ENCODE measurements around the gene OLA1. TPM values are rescaled to one million over a fixed set of nuclear protein-coding genes. Genes with fewer than 3 reads are reported as not detected.

OLA1 gene
- polyA plus RNA-seq, 1 donor from 2014 or later: 134 TPM

GRCh38 chr2:174106736-174107135 is 141.6 kb downstream of the OLA1 start:
- Histone ChIP-seq H3K27ac (ENCODE audit: low read length) (no peak overlapping the region), H3K4me2 (ENCODE audit: low read length) (no peak overlapping the region), H2AFZ (ENCODE audit: low read depth, low read length) (no peak overlapping the region), H3K79me2 (replicated peaks; ENCODE audit: insufficient read depth, low read length) (no peaks in the 10 kb centered on the region), H3K9me3 (ENCODE audit: low read length) (no peaks in the 10 kb centered on the region), H4K20me1 (ENCODE audit: insufficient read depth) (no peaks in the 10 kb centered on the region), H3K4me3 (ENCODE audit: low read length) (no peak overlapping the region), H3K9ac (ENCODE audit: low read length) (no peak overlapping the region), H3F3A (ENCODE audit: insufficient read depth, low read length, poor library complexity, severe bottlenecking) (no peaks in the 10 kb centered on the region), H3K36me3 (ENCODE audit: insufficient read depth, low read length) (no peaks in the 10 kb centered on the region), H3K9me2 (ENCODE audit: insufficient read depth, low read length) (no peaks in the 10 kb centered on the region), H3K27me3 (ENCODE audit: insufficient read depth, low read depth, low read length) (no peaks in the 10 kb centered on the region)
- no peak for TF ChIP-seq RAD21 (conservative IDR thresholded peaks at IDR 0.05)
- no peak for TF ChIP-seq EZH2 (IDR thresholded peaks at IDR 0.05; ENCODE audit: borderline replicate concordance, insufficient read depth, low read length, poor library complexity, severe bottlenecking)
- peak; percentile 29 for TF ChIP-seq SMC3 (conservative IDR thresholded peaks at IDR 0.05; ENCODE audit: poor library complexity)
- peak; percentile 78 for TF ChIP-seq POLR2AphosphoS5 (IDR thresholded peaks at IDR 0.05)
- TF ChIP-seq MXI1 (conservative IDR thresholded peaks at IDR 0.05; ENCODE audit: poor library complexity, severe bottlenecking): no peak
- peak; percentile 19 for TF ChIP-seq EP300 (conservative IDR thresholded peaks at IDR 0.05; ENCODE audit: poor library complexity, severe bottlenecking)
- TF ChIP-seq, protein P1, sequence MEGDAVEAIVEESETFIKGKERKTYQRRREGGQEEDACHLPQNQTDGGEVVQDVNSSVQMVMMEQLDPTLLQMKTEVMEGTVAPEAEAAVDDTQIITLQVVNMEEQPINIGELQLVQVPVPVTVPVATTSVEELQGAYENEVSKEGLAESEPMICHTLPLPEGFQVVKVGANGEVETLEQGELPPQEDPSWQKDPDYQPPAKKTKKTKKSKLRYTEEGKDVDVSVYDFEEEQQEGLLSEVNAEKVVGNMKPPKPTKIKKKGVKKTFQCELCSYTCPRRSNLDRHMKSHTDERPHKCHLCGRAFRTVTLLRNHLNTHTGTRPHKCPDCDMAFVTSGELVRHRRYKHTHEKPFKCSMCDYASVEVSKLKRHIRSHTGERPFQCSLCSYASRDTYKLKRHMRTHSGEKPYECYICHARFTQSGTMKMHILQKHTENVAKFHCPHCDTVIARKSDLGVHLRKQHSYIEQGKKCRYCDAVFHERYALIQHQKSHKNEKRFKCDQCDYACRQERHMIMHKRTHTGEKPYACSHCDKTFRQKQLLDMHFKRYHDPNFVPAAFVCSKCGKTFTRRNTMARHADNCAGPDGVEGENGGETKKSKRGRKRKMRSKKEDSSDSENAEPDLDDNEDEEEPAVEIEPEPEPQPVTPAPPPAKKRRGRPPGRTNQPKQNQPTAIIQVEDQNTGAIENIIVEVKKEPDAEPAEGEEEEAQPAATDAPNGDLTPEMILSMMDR (IDR thresholded peaks at IDR 0.05; ENCODE audit: poor library complexity, severe bottlenecking): no peak
- TF ChIP-seq REST (IDR thresholded peaks at IDR 0.05; ENCODE audit: borderline replicate concordance): no peak
- no peak for TF ChIP-seq TAF1 (IDR thresholded peaks at IDR 0.05; ENCODE audit: low read depth)

DNA sequence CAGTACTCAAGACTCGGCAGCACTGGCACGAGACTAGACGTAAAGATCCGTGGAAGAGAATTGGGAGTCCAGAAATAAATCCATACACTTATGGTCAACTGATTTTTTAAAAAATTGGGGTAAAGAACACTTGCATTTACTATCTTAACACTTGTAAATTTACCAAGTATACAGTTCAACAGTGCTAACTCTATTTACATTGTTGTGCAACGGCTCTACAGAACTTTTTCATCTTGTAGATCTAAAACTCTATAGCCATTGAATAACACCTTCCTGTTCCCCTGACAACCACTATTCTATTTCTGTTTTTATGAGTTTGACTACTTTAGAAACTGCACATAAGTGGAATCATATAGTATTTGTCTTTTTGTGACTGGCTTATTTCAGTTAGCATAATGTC is 153.8 kb downstream of the OLA1 start:
- Histone ChIP-seq H3F3A (ENCODE audit: insufficient read depth, low read length, poor library complexity, severe bottlenecking) (no peaks in the 10 kb centered on the region), H3K79me2 (replicated peaks; ENCODE audit: insufficient read depth, low read length) (no peaks in the 10 kb centered on the region), H4K20me1 (ENCODE audit: insufficient read depth) (no peaks in the 10 kb centered on the region), H3K4me3 (ENCODE audit: low read length) (no peak overlapping the region), H3K9ac (ENCODE audit: low read length) (no peak overlapping the region), H3K27ac (ENCODE audit: low read length) (no peak overlapping the region), H3K4me2 (ENCODE audit: low read length) (no peak overlapping the region), H3K36me3 (ENCODE audit: insufficient read depth, low read length) (peaks cover 3% of the 10 kb centered on the region), H2AFZ (ENCODE audit: low read depth, low read length) (no peak overlapping the region), H3K27me3 (ENCODE audit: insufficient read depth, low read depth, low read length) (no peaks in the 10 kb centered on the region), H3K9me2 (ENCODE audit: insufficient read depth, low read length) (no peaks in the 10 kb centered on the region), H3K9me3 (ENCODE audit: low read length) (no peaks in the 10 kb centered on the region)
- TF ChIP-seq, protein P1 (IDR thresholded peaks at IDR 0.05; ENCODE audit: poor library complexity, severe bottlenecking): no peak
- TF ChIP-seq RAD21 (conservative IDR thresholded peaks at IDR 0.05): no peak
